ENCODE data around the gene QKI. TPM values are rescaled to one million over a fixed set of nuclear protein-coding genes. Genes with fewer than 3 reads are reported as not detected.

QKI gene
- total RNA-seq, 3 donors from 2014 or later (not counting 1 experiment from before 2014, with no cell fraction given) = 148 to 174 (median 166) TPM

DNA sequence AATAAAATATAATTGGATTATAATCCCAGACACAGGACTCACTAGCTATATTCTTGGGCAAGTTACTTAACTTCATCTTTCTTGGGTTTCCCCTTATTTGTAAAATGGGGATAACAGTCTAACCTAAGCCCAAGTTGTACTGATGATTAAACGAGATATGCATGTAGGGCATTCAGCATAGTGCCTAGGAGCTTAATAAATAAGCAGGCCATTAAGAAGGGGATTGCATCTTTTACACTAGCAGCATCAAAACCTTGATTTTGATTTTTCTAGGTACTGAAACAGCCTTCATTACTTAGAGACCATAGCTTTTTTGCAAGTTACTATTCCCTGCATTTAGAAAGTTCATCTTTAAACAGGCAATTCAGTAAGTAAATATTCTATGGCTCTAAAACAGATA, 2.2 kb upstream of the QKI start:
- TF ChIP-seq, protein P1, sequence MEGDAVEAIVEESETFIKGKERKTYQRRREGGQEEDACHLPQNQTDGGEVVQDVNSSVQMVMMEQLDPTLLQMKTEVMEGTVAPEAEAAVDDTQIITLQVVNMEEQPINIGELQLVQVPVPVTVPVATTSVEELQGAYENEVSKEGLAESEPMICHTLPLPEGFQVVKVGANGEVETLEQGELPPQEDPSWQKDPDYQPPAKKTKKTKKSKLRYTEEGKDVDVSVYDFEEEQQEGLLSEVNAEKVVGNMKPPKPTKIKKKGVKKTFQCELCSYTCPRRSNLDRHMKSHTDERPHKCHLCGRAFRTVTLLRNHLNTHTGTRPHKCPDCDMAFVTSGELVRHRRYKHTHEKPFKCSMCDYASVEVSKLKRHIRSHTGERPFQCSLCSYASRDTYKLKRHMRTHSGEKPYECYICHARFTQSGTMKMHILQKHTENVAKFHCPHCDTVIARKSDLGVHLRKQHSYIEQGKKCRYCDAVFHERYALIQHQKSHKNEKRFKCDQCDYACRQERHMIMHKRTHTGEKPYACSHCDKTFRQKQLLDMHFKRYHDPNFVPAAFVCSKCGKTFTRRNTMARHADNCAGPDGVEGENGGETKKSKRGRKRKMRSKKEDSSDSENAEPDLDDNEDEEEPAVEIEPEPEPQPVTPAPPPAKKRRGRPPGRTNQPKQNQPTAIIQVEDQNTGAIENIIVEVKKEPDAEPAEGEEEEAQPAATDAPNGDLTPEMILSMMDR (IDR thresholded peaks at IDR 0.05) = no peak
- Histone ChIP-seq H3K9me3 (ENCODE audit: control insufficient read depth, insufficient read depth, low read length) (no peaks in the 10 kb centered on the region), H3K4me3 (ENCODE audit: low read length) (no peak overlapping the region), H3K36me3 (ENCODE audit: control insufficient read depth, insufficient read depth, low read length) (no peaks in the 10 kb centered on the region), H3K27ac (ENCODE audit: low read length) (peak overlapping the region; percentile 96), H3K4me1 (ENCODE audit: control insufficient read depth, insufficient read depth, low read length) (no peaks in the 10 kb centered on the region), H3K27me3 (ENCODE audit: control insufficient read depth, insufficient read depth, low read length) (no peaks in the 10 kb centered on the region)
- Mint-ChIP-seq H3K4me1 (peaks cover 24 to 25% of the 10 kb centered on the region in 2 donors), H3K9me3 (no peaks in the 10 kb centered on the region), H3K36me3 (no peaks in the 10 kb centered on the region), H3K4me3 (peak overlapping the region; percentile 84), H3K27ac (peak overlapping the region; percentile 86 to 94), H3K27me3 (ENCODE audit: low read depth in 2 of 2) (peaks cover 6 to 8% of the 10 kb centered on the region in 2 donors)
- DNase-seq (peak in 1 of 2 donors; percentile 25), ATAC-seq (no peak)
- WGBS (ENCODE audit: insufficient coverage) = 10% methylated on average over 1 of the region's 1 CpG
- intact Hi-C loops (cut with micrococcal nuclease) = loop anchor here (10.0 kb wide), 1 partner anchor 688 kb away; the partner anchor contains the start of genes PACRG and PRKN

DNA sequence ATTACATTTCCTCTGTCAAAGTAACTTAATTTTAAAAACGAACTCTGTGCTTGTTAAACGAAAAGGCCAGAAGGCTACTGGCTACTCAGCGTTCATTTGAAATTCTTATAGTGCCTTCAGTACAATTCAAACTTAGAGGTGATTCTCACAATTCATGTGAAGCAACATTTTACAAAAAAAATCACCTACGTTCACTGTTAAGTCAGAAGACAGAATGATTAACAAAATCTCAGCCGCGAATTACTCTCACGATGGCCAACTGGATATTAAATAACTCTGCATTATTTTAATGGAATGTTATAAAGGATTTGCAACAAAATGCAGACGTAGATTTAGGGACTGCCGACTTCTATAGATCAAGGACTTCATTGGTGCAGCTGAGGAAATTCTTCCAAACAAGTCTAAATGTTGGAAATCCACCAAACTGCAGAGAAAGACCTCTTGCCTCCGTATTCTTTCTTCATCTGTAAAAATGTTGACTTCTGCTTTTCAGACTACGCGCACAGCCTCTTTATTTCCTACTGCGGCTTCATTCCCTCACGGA, 1.6 kb upstream of the QKI start:
- Histone ChIP-seq H3K9me3 (ENCODE audit: control insufficient read depth, insufficient read depth, low read length) (no peaks in the 10 kb centered on the region), H3K27ac (ENCODE audit: low read length) (peak overlapping the region; percentile 96), H3K27me3 (ENCODE audit: control insufficient read depth, insufficient read depth, low read length) (no peaks in the 10 kb centered on the region), H3K4me1 (ENCODE audit: control insufficient read depth, insufficient read depth, low read length) (no peaks in the 10 kb centered on the region), H3K4me3 (ENCODE audit: low read length) (peak overlapping the region; percentile 74), H3K36me3 (ENCODE audit: control insufficient read depth, insufficient read depth, low read length) (no peaks in the 10 kb centered on the region)
- ATAC-seq (no peak), DNase-seq (no peak)
- 6% methylated on average over 11 of the region's 14 CpGs for WGBS (ENCODE audit: insufficient coverage)
- H3K27me3 Mint-ChIP-seq (ENCODE audit: low read depth in 2 of 2) = peaks cover 6 to 8% of the 10 kb centered on the region in 2 donors
- no peaks in the 10 kb centered on the region for H3K9me3 Mint-ChIP-seq
- peak overlapping the region; percentile 86 to 94 for H3K27ac Mint-ChIP-seq
- peak overlapping the region; percentile 84 for H3K4me3 Mint-ChIP-seq
- no peaks in the 10 kb centered on the region for H3K36me3 Mint-ChIP-seq
- TF ChIP-seq, protein P1 (IDR thresholded peaks at IDR 0.05) = no peak
- intact Hi-C loops (cut with micrococcal nuclease) = loop anchor here (10.0 kb wide), 1 partner anchor 688 kb away; the partner anchor contains the start of genes PACRG and PRKN
- peaks cover 29 to 30% of the 10 kb centered on the region in 2 donors for H3K4me1 Mint-ChIP-seq

GRCh38 chr6:163413345-163414116, 987 bp upstream of the QKI start:
- peak; percentile 70 to 91 (median 76) for ATAC-seq
- no peaks in the 10 kb centered on the region for H3K36me3 Mint-ChIP-seq
- intact Hi-C loops (cut with micrococcal nuclease) = loop anchor here (10.0 kb wide), 1 partner anchor 689 kb away; the partner anchor contains the start of genes PACRG and PRKN
- H3K27me3 ChIP-seq (ENCODE audit: control insufficient read depth, insufficient read depth, low read length) = no peaks in the 10 kb centered on the region
- TF ChIP-seq, protein P1 (IDR thresholded peaks at IDR 0.05) = no peak
- H3K27ac Mint-ChIP-seq = peak overlapping the region; percentile 86 to 94
- peaks cover 6 to 8% of the 10 kb centered on the region in 2 donors for H3K27me3 Mint-ChIP-seq (ENCODE audit: low read depth in 2 of 2)
- H3K36me3 ChIP-seq (ENCODE audit: control insufficient read depth, insufficient read depth, low read length) = no peaks in the 10 kb centered on the region
- H3K4me1 ChIP-seq (ENCODE audit: control insufficient read depth, insufficient read depth, low read length) = peaks cover 2% of the 10 kb centered on the region
- peaks cover 34% of the 10 kb centered on the region in 2 donors for H3K4me1 Mint-ChIP-seq
- under 1% methylated on average over 109 of the region's 109 CpGs for WGBS (ENCODE audit: insufficient coverage)
- H3K9me3 Mint-ChIP-seq = no peaks in the 10 kb centered on the region
- H3K9me3 ChIP-seq (ENCODE audit: control insufficient read depth, insufficient read depth, low read length) = no peaks in the 10 kb centered on the region
- peak overlapping the region; percentile 90 for H3K4me3 Mint-ChIP-seq
- peak overlapping the region; percentile 74 for H3K4me3 ChIP-seq (ENCODE audit: low read length)
- DNase-seq = peak; percentile 94 to 97
- H3K27ac ChIP-seq (ENCODE audit: low read length) = peak overlapping the region; percentile 96

All from natural killer cell (primary cell).